HepG2 (cell line): Measurements from ENCODE around the gene INPP5K. TPM values are rescaled to one million over a fixed set of nuclear protein-coding genes. Genes with fewer than 3 reads are reported as not detected.

Source experiments
- CCDC6 ChIP-seq: sonication (generic); formaldehyde crosslinking; IDR thresholded peaks from 2 replicates; pipeline ENCODE4 v1.8.1; 2022; ENCODE audit warnings: mild to moderate bottlenecking, missing genetic modification reagents, moderate library complexity
- FOSL2 ChIP-seq: sonication (generic); formaldehyde crosslinking; IDR thresholded peaks from 2 replicates; pipeline ENCODE4 v1.4.0; 2020; ENCODE audit warnings: missing genetic modification reagents
- HMG20B ChIP-seq: conservative IDR thresholded peaks from 2 replicates; pipeline ENCODE4 v1.6.1; 2016; ENCODE audit warnings: missing genetic modification reagents, missing compliant biosample characterization
- IKZF1 ChIP-seq: fragments of 450-650 bp; IDR thresholded peaks from 2 replicates; pipeline ENCODE4 v1.7.1; 2016
- MEIS1 ChIP-seq: sonication (generic); formaldehyde crosslinking; IDR thresholded peaks from 2 replicates; pipeline ENCODE4 v1.9.0; 2021; ENCODE audit warnings: mild to moderate bottlenecking, missing genetic modification reagents, moderate library complexity, borderline replicate concordance
- NFATC3 ChIP-seq: sonication (generic); formaldehyde crosslinking; IDR thresholded peaks from 2 replicates; pipeline ENCODE4 v1.5.1; 2020; ENCODE audit warnings: mild to moderate bottlenecking, missing genetic modification reagents
- NFYB ChIP-seq: sonication (generic); formaldehyde crosslinking; IDR thresholded peaks from 2 replicates; pipeline ENCODE4 v1.4.0; 2020; ENCODE audit warnings: missing genetic modification reagents
- RELA ChIP-seq: sonication (generic); formaldehyde crosslinking; IDR thresholded peaks from 2 replicates; pipeline ENCODE4 v1.4.0; 2020; ENCODE audit warnings: missing genetic modification reagents
- SP1 ChIP-seq, 2 experiments: fragments of 450-650 bp in 1 of 2; sonication (generic) in 1 of 2; formaldehyde crosslinking in 1 of 2; IDR thresholded peaks; 2 replicates each; pipeline versions ENCODE4 v1.4.0 to v1.6.1; 2016 to 2020; ENCODE audit warnings: missing genetic modification reagents in 1 of 2
- TOE1 ChIP-seq: sonication (generic); formaldehyde crosslinking; IDR thresholded peaks from 2 replicates; pipeline ENCODE4 v1.4.0; 2020; ENCODE audit warnings: mild to moderate bottlenecking, missing genetic modification reagents
- ZBTB3 ChIP-seq: sonication (generic); formaldehyde crosslinking; IDR thresholded peaks from 2 replicates; pipeline ENCODE4 v1.4.0; 2020; ENCODE audit warnings: low read depth, mild to moderate bottlenecking, moderate library complexity, missing genetic modification reagents, borderline replicate concordance
- ZNF335 ChIP-seq: sonication (generic); formaldehyde crosslinking; IDR thresholded peaks from 2 replicates; pipeline ENCODE4 v1.4.0; 2020; ENCODE audit warnings: missing genetic modification reagents
- polyA plus RNA-seq, 8 experiments: library from polyadenylated mRNA; depleted of rRNA in 3 of 8; stranded (reverse) in 7 of 8; unstranded in 1 of 8; fragments of >200 nt; fragmentation: Illumina TruSeq in 4 of 8; extraction: Trizol in 4 of 8; gene quantifications; 2 replicates each; pipeline versions ENCODE4 v1.2.1 to v1.2.3, GENCODE V29; 2011 to 2016; ENCODE audit warnings: low read depth in 4 of 8, missing spikeins in 1 of 8, mixed read lengths in 1 of 8; ENCODE audit not compliant: insufficient read depth in 1 of 8
- total RNA-seq, 5 experiments: library from RNA; depleted of rRNA; stranded (reverse); fragments of >200 nt; fragmentation: Illumina TruSeq; extraction: Trizol; gene quantifications; 2 replicates each; pipeline ENCODE4 v1.2.3, GENCODE V29; 2016; ENCODE audit warnings: low read depth in 1 of 5
- TF ChIP-seq, protein P1 (sequence below): sonication (generic); formaldehyde crosslinking; IDR thresholded peaks from 2 replicates; pipeline ENCODE4 v1.4.0; 2020; ENCODE audit warnings: missing genetic modification reagents
- TF ChIP-seq, protein P2 (sequence below): sonication (generic); formaldehyde crosslinking; IDR thresholded peaks from 2 replicates; pipeline ENCODE4 v1.8.1; 2022; ENCODE audit warnings: low read depth, mild to moderate bottlenecking, missing genetic modification reagents
- TF ChIP-seq, protein P3 (sequence below): sonication (generic); formaldehyde crosslinking; IDR thresholded peaks from 2 replicates; pipeline ENCODE4 v1.8.0; 2022; ENCODE audit warnings: low read depth, missing genetic modification reagents
- TF ChIP-seq, protein P4 (sequence below): sonication (generic); formaldehyde crosslinking; IDR thresholded peaks from 2 replicates; pipeline ENCODE4 v1.8.0; 2022; ENCODE audit warnings: missing genetic modification reagents, low read depth, mild to moderate bottlenecking, borderline replicate concordance
- TF ChIP-seq, protein P5 (sequence below): IDR thresholded peaks from 2 replicates; pipeline ENCODE4 v1.6.1; 2012; ENCODE audit warnings: low read length, improper control_type of control experiment
- TF ChIP-seq, protein P6 (sequence below): sonication (generic); IDR thresholded peaks from 2 replicates; pipeline ENCODE4 v1.6.1; 2016; ENCODE audit warnings: low read depth, borderline replicate concordance

INPP5K gene
- total and polyA plus RNA-seq, 2 of the 13 experiments (the other 11 are each of a cell fraction or from before 2014, with no cell fraction given) = 4.8 to 9.6 TPM

DNA sequence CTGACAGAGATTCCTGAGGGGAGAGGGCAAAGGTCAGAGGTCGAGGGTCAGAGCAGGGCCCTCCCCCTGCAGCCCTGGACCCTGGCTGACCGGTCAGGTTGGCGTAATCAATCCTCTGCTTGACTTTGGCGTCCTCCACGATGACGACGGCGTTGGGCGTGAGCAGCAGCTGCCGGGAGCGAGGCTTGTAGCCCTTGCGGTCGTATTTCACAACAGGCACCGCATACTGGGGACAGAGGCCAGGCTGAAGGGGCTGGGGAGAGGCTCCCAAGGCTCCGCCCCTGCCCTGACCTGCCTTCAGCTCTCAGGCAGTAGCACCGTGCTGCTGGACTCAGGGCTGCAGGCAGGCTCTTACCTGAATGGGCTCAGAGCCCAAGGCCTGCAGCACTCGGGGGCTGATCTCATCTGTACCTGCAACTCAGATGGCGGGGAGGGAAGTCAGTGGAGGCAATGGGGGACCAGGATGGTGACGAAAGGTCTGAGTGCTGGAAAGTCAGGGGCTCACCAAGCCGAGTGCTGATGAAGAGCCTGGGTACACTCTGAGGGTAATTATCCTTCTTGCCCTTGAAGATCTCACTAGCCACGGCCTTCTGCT lies 48.4 kb downstream of the INPP5K start (continued):
- TF ChIP-seq MEIS1 (CRISPR knock-in tag) (peak; percentile 78), NFYB (CRISPR knock-in tag) (no peak; the same call in 1 of the 2 replicates), FOSL2 (CRISPR knock-in tag) (peak; percentile 66), IKZF1 (no peak), TOE1 (CRISPR knock-in tag) (no peak), ZNF335 (CRISPR knock-in tag) (no peak), RELA (no peak), HMG20B (peak; percentile 35; the same call in 1 of the 2 replicates), SP1 (IDR thresholded peaks at IDR 0.05) (no peak), SP1 (CRISPR knock-in tag; IDR thresholded peaks at IDR 0.05) (peak; percentile 79), CCDC6 (peak; percentile 78; the same call in 1 of the 2 replicates), ZBTB3 (CRISPR knock-in tag) (no peak), NFATC3 (CRISPR knock-in tag) (no peak)
- TF ChIP-seq, protein P1, sequence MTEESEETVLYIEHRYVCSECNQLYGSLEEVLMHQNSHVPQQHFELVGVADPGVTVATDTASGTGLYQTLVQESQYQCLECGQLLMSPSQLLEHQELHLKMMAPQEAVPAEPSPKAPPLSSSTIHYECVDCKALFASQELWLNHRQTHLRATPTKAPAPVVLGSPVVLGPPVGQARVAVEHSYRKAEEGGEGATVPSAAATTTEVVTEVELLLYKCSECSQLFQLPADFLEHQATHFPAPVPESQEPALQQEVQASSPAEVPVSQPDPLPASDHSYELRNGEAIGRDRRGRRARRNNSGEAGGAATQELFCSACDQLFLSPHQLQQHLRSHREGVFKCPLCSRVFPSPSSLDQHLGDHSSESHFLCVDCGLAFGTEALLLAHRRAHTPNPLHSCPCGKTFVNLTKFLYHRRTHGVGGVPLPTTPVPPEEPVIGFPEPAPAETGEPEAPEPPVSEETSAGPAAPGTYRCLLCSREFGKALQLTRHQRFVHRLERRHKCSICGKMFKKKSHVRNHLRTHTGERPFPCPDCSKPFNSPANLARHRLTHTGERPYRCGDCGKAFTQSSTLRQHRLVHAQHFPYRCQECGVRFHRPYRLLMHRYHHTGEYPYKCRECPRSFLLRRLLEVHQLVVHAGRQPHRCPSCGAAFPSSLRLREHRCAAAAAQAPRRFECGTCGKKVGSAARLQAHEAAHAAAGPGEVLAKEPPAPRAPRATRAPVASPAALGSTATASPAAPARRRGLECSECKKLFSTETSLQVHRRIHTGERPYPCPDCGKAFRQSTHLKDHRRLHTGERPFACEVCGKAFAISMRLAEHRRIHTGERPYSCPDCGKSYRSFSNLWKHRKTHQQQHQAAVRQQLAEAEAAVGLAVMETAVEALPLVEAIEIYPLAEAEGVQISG (CRISPR knock-in tag) = peak; percentile 77
- TF ChIP-seq, protein P2, sequence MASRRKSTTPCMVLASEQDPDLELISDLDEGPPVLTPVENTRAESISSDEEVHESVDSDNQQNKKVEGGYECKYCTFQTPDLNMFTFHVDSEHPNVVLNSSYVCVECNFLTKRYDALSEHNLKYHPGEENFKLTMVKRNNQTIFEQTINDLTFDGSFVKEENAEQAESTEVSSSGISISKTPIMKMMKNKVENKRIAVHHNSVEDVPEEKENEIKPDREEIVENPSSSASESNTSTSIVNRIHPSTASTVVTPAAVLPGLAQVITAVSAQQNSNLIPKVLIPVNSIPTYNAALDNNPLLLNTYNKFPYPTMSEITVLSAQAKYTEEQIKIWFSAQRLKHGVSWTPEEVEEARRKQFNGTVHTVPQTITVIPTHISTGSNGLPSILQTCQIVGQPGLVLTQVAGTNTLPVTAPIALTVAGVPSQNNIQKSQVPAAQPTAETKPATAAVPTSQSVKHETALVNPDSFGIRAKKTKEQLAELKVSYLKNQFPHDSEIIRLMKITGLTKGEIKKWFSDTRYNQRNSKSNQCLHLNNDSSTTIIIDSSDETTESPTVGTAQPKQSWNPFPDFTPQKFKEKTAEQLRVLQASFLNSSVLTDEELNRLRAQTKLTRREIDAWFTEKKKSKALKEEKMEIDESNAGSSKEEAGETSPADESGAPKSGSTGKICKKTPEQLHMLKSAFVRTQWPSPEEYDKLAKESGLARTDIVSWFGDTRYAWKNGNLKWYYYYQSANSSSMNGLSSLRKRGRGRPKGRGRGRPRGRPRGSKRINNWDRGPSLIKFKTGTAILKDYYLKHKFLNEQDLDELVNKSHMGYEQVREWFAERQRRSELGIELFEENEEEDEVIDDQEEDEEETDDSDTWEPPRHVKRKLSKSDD = peak; percentile 97
- TF ChIP-seq, protein P3, sequence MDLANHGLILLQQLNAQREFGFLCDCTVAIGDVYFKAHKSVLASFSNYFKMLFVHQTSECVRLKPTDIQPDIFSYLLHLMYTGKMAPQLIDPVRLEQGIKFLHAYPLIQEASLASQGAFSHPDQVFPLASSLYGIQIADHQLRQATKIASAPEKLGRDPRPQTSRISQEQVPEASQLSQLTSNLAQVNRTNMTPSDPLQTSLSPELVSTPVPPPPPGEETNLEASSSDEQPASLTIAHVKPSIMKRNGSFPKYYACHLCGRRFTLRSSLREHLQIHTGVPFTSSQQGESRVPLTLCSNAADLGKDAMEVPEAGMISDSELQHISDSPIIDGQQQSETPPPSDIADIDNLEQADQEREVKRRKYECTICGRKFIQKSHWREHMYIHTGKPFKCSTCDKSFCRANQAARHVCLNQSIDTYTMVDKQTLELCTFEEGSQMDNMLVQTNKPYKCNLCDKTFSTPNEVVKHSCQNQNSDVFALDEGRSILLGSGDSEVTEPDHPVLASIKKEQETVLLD (CRISPR knock-in tag) = no peak
- TF ChIP-seq, protein P4, sequence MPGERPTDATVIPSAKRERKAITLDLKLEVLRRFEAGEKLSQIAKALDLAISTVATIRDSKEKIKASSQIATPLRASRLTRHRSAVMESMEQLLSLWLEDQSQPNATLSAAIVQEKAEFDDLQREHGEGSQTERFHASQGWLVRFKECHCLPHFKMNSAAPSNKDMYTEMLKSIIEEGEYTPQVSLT (CRISPR knock-in tag) = no peak
- TF ChIP-seq, protein P5, sequence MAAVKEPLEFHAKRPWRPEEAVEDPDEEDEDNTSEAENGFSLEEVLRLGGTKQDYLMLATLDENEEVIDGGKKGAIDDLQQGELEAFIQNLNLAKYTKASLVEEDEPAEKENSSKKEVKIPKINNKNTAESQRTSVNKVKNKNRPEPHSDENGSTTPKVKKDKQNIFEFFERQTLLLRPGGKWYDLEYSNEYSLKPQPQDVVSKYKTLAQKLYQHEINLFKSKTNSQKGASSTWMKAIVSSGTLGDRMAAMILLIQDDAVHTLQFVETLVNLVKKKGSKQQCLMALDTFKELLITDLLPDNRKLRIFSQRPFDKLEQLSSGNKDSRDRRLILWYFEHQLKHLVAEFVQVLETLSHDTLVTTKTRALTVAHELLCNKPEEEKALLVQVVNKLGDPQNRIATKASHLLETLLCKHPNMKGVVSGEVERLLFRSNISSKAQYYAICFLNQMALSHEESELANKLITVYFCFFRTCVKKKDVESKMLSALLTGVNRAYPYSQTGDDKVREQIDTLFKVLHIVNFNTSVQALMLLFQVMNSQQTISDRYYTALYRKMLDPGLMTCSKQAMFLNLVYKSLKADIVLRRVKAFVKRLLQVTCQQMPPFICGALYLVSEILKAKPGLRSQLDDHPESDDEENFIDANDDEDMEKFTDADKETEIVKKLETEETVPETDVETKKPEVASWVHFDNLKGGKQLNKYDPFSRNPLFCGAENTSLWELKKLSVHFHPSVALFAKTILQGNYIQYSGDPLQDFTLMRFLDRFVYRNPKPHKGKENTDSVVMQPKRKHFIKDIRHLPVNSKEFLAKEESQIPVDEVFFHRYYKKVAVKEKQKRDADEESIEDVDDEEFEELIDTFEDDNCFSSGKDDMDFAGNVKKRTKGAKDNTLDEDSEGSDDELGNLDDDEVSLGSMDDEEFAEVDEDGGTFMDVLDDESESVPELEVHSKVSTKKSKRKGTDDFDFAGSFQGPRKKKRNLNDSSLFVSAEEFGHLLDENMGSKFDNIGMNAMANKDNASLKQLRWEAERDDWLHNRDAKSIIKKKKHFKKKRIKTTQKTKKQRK = no peak
- TF ChIP-seq, protein P6, sequence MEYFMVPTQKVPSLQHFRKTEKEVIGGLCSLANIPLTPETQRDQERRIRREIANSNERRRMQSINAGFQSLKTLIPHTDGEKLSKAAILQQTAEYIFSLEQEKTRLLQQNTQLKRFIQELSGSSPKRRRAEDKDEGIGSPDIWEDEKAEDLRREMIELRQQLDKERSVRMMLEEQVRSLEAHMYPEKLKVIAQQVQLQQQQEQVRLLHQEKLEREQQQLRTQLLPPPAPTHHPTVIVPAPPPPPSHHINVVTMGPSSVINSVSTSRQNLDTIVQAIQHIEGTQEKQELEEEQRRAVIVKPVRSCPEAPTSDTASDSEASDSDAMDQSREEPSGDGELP = peak; percentile 84; the same call in 1 of the 2 replicates
